HepG2 (cell line): ENCODE measurements around the gene TSSK6. TPM values are rescaled to one million over a fixed set of nuclear protein-coding genes. Genes with fewer than 3 reads are reported as not detected.

Experiments
- ATAC-seq: fragments of 200-7000 bp; cut with Tn5 transposase; 3 replicates; pipeline ENCODE4 v1.9.1; 2020; ENCODE audit warnings: mild to moderate bottlenecking, moderate library complexity
- BruUV-seq: library from RNA; stranded (reverse); fragments of 400-500 nt; replicated peaks from 2 replicates; lab custom pipeline; 2021; lab: Mats Ljungman, UMichigan
- CTCF ChIA-PET: fragments of 300-600 bp; formaldehyde crosslinking; extraction: SDS; loops from one replicate; lab custom pipeline; 2021; ENCODE audit warnings: low total read pairs, inconsistent platforms, low intra/inter-chr PET ratio; lab: Yijun Ruan, JAX
- POLR2A ChIA-PET: fragments of 350-600 bp; sonication (Branson Sonifier 250); formaldehyde crosslinking; loops from one replicate; lab custom pipeline; 2020; ENCODE audit warnings: antibody characterized with exemption, inconsistent platforms; lab: Yijun Ruan, JAX
- DNase-seq: peaks from one replicate; pipeline ENCODE4 v3.0.0-alpha.2; 2015; ENCODE audit warnings: low spot score
- FAIRE-seq: peaks from 3 replicates; lab custom pipeline; 2011; peaks lifted over from hg19 to GRCh38; lab: Jason Lieb, UNC
- H2AFZ ChIP-seq: one replicate; pipeline ENCODE4 v1.6.1; 2011; ENCODE audit warnings: low read length, inconsistent platforms
- H3K27ac ChIP-seq: fragments of 300-600 bp; 3 replicates; pipeline ENCODE4 v1.8.0; 2011; ENCODE audit warnings: mixed run types, mild to moderate bottlenecking, mixed read lengths, low read length, inconsistent platforms; ENCODE audit not compliant: insufficient read depth; ENCODE audit errors: extremely low read length
- H3K27me3 ChIP-seq, 2 experiments: fragments of 200-600 bp in 1 of 2; 2 replicates in 1 of 2; 3 replicates in 1 of 2; pipeline versions ENCODE4 v1.6.0 to v1.8.0; 2011; ENCODE audit warnings: low read length in 2 of 2, mild to moderate bottlenecking in 2 of 2, moderate library complexity in 2 of 2, inconsistent platforms in 1 of 2; ENCODE audit not compliant: insufficient read depth in 2 of 2, control insufficient read depth in 1 of 2
- H3K36me3 ChIP-seq, 2 experiments: fragments of 200-600 bp in 1 of 2; replicated peaks in 1 of 2; 2 replicates in 1 of 2; 3 replicates in 1 of 2; pipeline versions ENCODE4 v1.5.1 to v1.8.0; 2011; ENCODE audit warnings: low read length in 2 of 2, inconsistent platforms in 1 of 2; ENCODE audit not compliant: insufficient read depth in 2 of 2, control insufficient read depth in 1 of 2
- H3K4me1 ChIP-seq: 2 replicates; pipeline ENCODE4 v1.5.1; 2012; ENCODE audit warnings: low read length, inconsistent platforms; ENCODE audit not compliant: insufficient read depth
- H3K4me2 ChIP-seq: 2 replicates; pipeline ENCODE4 v1.6.0; 2011; ENCODE audit warnings: low read depth, low read length, inconsistent platforms
- H3K4me3 ChIP-seq, 3 experiments: fragments of 200-600 bp in 1 of 3; sonication (generic), shearing (Covaris generic) in 1 of 3; replicated peaks in 1 of 3; 2 replicates each; pipeline ENCODE4 v1.5.1; 2011 to 2016; ENCODE audit warnings: low read length in 3 of 3, inconsistent platforms in 2 of 3, low read depth in 2 of 3, mild to moderate bottlenecking in 2 of 3, control low read depth in 1 of 3, mixed read lengths in 1 of 3; ENCODE audit not compliant: insufficient read depth in 1 of 3
- H3K79me2 ChIP-seq: one replicate; pipeline ENCODE4 v1.6.1; 2011; ENCODE audit warnings: low read length, inconsistent platforms; ENCODE audit not compliant: insufficient read depth
- H3K9ac ChIP-seq: 2 replicates; pipeline ENCODE4 v1.6.0; 2011; ENCODE audit warnings: mild to moderate bottlenecking, low read depth, low read length, inconsistent platforms; ENCODE audit not compliant: insufficient read depth
- H3K9me3 ChIP-seq: 2 replicates; pipeline ENCODE4 v1.5.1; 2012; ENCODE audit warnings: mild to moderate bottlenecking, low read length
- H4K20me1 ChIP-seq: 2 replicates; pipeline ENCODE4 v1.6.0; 2011; ENCODE audit warnings: inconsistent platforms, mild to moderate bottlenecking, low read length, moderate library complexity; ENCODE audit not compliant: insufficient read depth
- CCAR2 ChIP-seq: fragments of 200-400 bp; formaldehyde crosslinking; optimal IDR thresholded peaks from 2 replicates; pipeline ENCODE3; 2018; ENCODE audit warnings: low read depth, mild to moderate bottlenecking, low read length, moderate library complexity
- ELF1 ChIP-seq: sonication (generic); formaldehyde crosslinking; IDR thresholded peaks from 2 replicates; pipeline ENCODE4 v1.4.0; 2020; ENCODE audit warnings: missing genetic modification reagents
- HNF4G ChIP-seq, 2 experiments: sonication (generic) in 1 of 2; formaldehyde crosslinking in 1 of 2; IDR thresholded peaks; 2 replicates each; pipeline versions ENCODE4 v1.4.0 to v1.6.1; 2011 to 2020; ENCODE audit warnings: borderline replicate concordance in 2 of 2, low read depth in 2 of 2, mild to moderate bottlenecking in 2 of 2, low read length in 1 of 2, missing genetic modification reagents in 1 of 2, moderate library complexity in 1 of 2
- ISX ChIP-seq: sonication (generic); formaldehyde crosslinking; conservative IDR thresholded peaks from 2 replicates; pipeline ENCODE4 v1.5.0; 2020; ENCODE audit warnings: missing genetic modification reagents
- MAFF ChIP-seq: IDR thresholded peaks from 2 replicates; pipeline ENCODE4 v1.6.1; 2011; ENCODE audit warnings: low read depth, low read length, improper control_type of control experiment
- MAFK ChIP-seq, 2 experiments: IDR thresholded peaks in 1 of 2; conservative IDR thresholded peaks in 1 of 2; 2 replicates each; pipeline ENCODE4 v1.6.1; 2011; ENCODE audit warnings: improper control_type of control experiment in 2 of 2, low read length in 2 of 2
- MAZ ChIP-seq, 2 experiments: sonication (generic) in 1 of 2; formaldehyde crosslinking in 1 of 2; IDR thresholded peaks; 2 replicates each; pipeline versions ENCODE4 v1.5.0 to v1.6.1; 2012 to 2020; ENCODE audit warnings: low read depth in 2 of 2, mild to moderate bottlenecking in 2 of 2, borderline replicate concordance in 1 of 2, improper control_type of control experiment in 1 of 2, low read length in 1 of 2, missing genetic modification reagents in 1 of 2, moderate library complexity in 1 of 2
- NR1H2 ChIP-seq: sonication (generic); formaldehyde crosslinking; IDR thresholded peaks from 2 replicates; pipeline ENCODE4 v1.8.1; 2022; ENCODE audit warnings: low read depth, missing genetic modification reagents, borderline replicate concordance
- U2AF1 ChIP-seq: fragments of 200-400 bp; formaldehyde crosslinking; optimal IDR thresholded peaks from 2 replicates; pipeline ENCODE3; 2017; ENCODE audit warnings: mild to moderate bottlenecking, low read depth, low read length
- ZNF136 ChIP-seq: sonication (generic); formaldehyde crosslinking; IDR thresholded peaks from 2 replicates; pipeline ENCODE4 v1.8.1; 2022; ENCODE audit warnings: low read depth, mild to moderate bottlenecking, moderate library complexity, missing genetic modification reagents
- ZNF18 ChIP-seq: sonication (generic); formaldehyde crosslinking; IDR thresholded peaks from 2 replicates; pipeline ENCODE4 v1.8.0; 2022; ENCODE audit warnings: mild to moderate bottlenecking, missing genetic modification reagents; ENCODE audit not compliant: insufficient replicate concordance
- ZNF260 ChIP-seq: sonication (generic); formaldehyde crosslinking; IDR thresholded peaks from 2 replicates; pipeline ENCODE4 v1.4.0; 2020; ENCODE audit warnings: missing genetic modification reagents, low read depth, mild to moderate bottlenecking, borderline replicate concordance
- ZNF326 ChIP-seq: sonication (generic); formaldehyde crosslinking; IDR thresholded peaks from 2 replicates; pipeline ENCODE4 v1.4.0; 2020; ENCODE audit warnings: missing genetic modification reagents, borderline replicate concordance
- ZNF34 ChIP-seq: sonication (generic); formaldehyde crosslinking; IDR thresholded peaks from 2 replicates; pipeline ENCODE4 v1.4.0; 2020; ENCODE audit warnings: mild to moderate bottlenecking, missing genetic modification reagents, borderline replicate concordance
- ZNF652 ChIP-seq: IDR thresholded peaks from 2 replicates; pipeline ENCODE4 v1.6.1; 2016; ENCODE audit warnings: low read depth, borderline replicate concordance
- ZNF883 ChIP-seq: sonication (generic); formaldehyde crosslinking; IDR thresholded peaks from 2 replicates; pipeline ENCODE4 v1.5.1; 2020; ENCODE audit warnings: mild to moderate bottlenecking, missing genetic modification reagents; ENCODE audit errors: not compliant biosample characterization
- WGBS: methylation state at CpG from one replicate; pipeline ENCODE4 v1.1.6; 2017; ENCODE audit warnings: low lambda C conversion rate; 5-methylcytosine and 5-hydroxymethylcytosine counted together
- in situ Hi-C: cut with HindIII; loops from 2 replicates; pipeline ENCODE4 v1.10.0; 2017; ENCODE audit warnings: low pct_unique_long_range_greater_than_20kb; ENCODE audit not compliant: extremely low pct_ligation_motif_present
- intact Hi-C: fragments of 100-400 bp; cut with micrococcal nuclease; formaldehyde crosslinking; loops from one replicate; pipeline ENCODE4 v1.10.0; 2022; ENCODE audit not compliant: unreplicated experiment
- polyA plus RNA-seq, 8 experiments: library from polyadenylated mRNA; depleted of rRNA in 3 of 8; stranded (reverse) in 7 of 8; unstranded in 1 of 8; fragments of >200 nt; fragmentation: Illumina TruSeq in 4 of 8; extraction: Trizol in 4 of 8; gene quantifications; 2 replicates each; pipeline versions ENCODE4 v1.2.1 to v1.2.3, GENCODE V29; 2011 to 2016; ENCODE audit warnings: low read depth in 4 of 8, missing spikeins in 1 of 8, mixed read lengths in 1 of 8; ENCODE audit not compliant: insufficient read depth in 1 of 8
- total RNA-seq, 5 experiments: library from RNA; depleted of rRNA; stranded (reverse); fragments of >200 nt; fragmentation: Illumina TruSeq; extraction: Trizol; gene quantifications; 2 replicates each; pipeline ENCODE4 v1.2.3, GENCODE V29; 2016; ENCODE audit warnings: low read depth in 1 of 5
- TF ChIP-seq, protein P1 (sequence below): sonication (generic); formaldehyde crosslinking; IDR thresholded peaks from 2 replicates; pipeline ENCODE4 v1.5.0; 2020; ENCODE audit warnings: missing genetic modification reagents
- TF ChIP-seq, protein P2 (sequence below): sonication (generic); formaldehyde crosslinking; IDR thresholded peaks from 2 replicates; pipeline ENCODE4 v1.5.0; 2020; ENCODE audit warnings: missing genetic modification reagents

Gene TSSK6
- total and polyA plus RNA-seq, 2 of the 13 experiments (the other 11 are each of a cell fraction or from before 2014, with no cell fraction given), result 0.71 to 1.2 TPM

DNA sequence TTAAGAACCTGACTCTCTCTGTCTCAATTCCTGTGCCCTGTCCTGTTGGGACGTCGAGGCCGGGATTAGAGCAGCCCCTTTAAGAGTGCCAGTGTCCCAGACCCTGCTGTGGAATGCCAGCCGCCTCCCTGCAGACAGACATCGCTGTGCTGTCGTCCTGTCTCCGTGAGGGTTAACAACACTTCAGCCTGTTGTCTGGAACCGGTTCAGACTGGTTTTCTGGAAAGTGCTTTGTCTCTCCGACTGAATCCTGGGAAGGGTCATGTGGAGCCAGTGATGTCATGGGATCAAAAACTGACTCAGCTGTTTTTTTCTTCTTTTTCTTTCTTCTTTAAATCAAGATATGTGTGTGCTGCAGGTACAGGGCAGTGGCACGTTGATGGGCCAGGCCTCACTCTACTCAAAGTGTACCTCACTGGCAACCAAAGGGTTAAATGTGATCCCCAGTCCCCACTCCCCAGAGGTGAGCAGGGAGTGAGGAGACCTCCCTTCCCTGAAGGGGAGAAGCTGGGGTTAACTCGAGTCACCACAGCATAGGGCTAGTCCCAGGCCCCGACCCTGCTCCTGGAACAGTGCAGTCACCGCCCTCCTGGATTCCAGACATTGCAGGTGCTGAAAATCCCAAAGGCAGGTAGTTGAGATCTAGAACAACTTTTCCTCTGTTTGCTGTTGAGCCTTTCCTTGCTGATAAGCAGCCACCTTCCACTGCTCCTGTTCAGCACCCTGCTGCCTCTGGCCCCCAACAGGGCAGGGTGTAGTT is 50.8 kb downstream of the TSSK6 start:
- ATAC-seq (no peak), DNase-seq (no peak), FAIRE-seq (no peak)
- no peaks in the 10 kb centered on the region for H3K27me3 ChIP-seq
- intact Hi-C loops, result no loop called here
- H3K9me3 ChIP-seq, result peaks cover 15% of the 10 kb centered on the region
- H3K4me2 ChIP-seq, result no peak overlapping the region
- H3K9ac ChIP-seq, result no peak overlapping the region
- H4K20me1 ChIP-seq, result peaks cover 39% of the 10 kb centered on the region; the same call in 1 of the 2 replicates
- CTCF ChIA-PET, result no interaction called here
- H3K4me3 ChIP-seq, result no peak overlapping the region
- POLR2A ChIA-PET, result no interaction called here
- H3K27ac ChIP-seq, result no peak overlapping the region
- H3K4me1 ChIP-seq, result peaks cover 30% of the 10 kb centered on the region
- H3K79me2 ChIP-seq, result peaks cover 51% of the 10 kb centered on the region
- peaks cover 27 to 43% of the 10 kb centered on the region in 2 experiments for H3K36me3 ChIP-seq
- in situ Hi-C loops, result no loop called here
- WGBS, result 85% methylated on average over 10 of the region's 13 CpGs
- BruUV-seq, result no TSS peak
- no peak overlapping the region for H2AFZ ChIP-seq
- TF ChIP-seq ZNF652 (CRISPR knock-in tag), result peak; percentile 81
- TF ChIP-seq, protein P1, sequence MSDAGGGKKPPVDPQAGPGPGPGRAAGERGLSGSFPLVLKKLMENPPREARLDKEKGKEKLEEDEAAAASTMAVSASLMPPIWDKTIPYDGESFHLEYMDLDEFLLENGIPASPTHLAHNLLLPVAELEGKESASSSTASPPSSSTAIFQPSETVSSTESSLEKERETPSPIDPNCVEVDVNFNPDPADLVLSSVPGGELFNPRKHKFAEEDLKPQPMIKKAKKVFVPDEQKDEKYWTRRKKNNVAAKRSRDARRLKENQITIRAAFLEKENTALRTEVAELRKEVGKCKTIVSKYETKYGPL (CRISPR knock-in tag), result no peak
- TF ChIP-seq CCAR2, result no peak
- TF ChIP-seq MAFF, result peak; percentile 62
- no peak for TF ChIP-seq NR1H2 (CRISPR knock-in tag)
- no peak for TF ChIP-seq ZNF260
- no peak for TF ChIP-seq MAZ (IDR thresholded peaks at IDR 0.05; ENCODE audit: borderline replicate concordance, low read depth, low read length)
- TF ChIP-seq MAZ (CRISPR knock-in tag; IDR thresholded peaks at IDR 0.05; ENCODE audit: low read depth), result no peak
- TF ChIP-seq ZNF18 (CRISPR knock-in tag), result no peak
- TF ChIP-seq MAFK (conservative IDR thresholded peaks at IDR 0.05 in 1 of 2, IDR thresholded peaks at IDR 0.05 in 1 of 2; ENCODE audit: low read length in 2 of 2), result peak; percentile 62 to 80
- no peak for TF ChIP-seq ZNF326 (CRISPR knock-in tag)
- TF ChIP-seq ZNF34 (CRISPR knock-in tag), result no peak
- TF ChIP-seq ISX (CRISPR knock-in tag), result no peak
- no peak for TF ChIP-seq ELF1 (CRISPR knock-in tag)
- TF ChIP-seq, protein P2, sequence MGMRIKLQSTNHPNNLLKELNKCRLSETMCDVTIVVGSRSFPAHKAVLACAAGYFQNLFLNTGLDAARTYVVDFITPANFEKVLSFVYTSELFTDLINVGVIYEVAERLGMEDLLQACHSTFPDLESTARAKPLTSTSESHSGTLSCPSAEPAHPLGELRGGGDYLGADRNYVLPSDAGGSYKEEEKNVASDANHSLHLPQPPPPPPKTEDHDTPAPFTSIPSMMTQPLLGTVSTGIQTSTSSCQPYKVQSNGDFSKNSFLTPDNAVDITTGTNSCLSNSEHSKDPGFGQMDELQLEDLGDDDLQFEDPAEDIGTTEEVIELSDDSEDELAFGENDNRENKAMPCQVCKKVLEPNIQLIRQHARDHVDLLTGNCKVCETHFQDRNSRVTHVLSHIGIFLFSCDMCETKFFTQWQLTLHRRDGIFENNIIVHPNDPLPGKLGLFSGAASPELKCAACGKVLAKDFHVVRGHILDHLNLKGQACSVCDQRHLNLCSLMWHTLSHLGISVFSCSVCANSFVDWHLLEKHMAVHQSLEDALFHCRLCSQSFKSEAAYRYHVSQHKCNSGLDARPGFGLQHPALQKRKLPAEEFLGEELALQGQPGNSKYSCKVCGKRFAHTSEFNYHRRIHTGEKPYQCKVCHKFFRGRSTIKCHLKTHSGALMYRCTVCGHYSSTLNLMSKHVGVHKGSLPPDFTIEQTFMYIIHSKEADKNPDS, result no peak
- no peak for TF ChIP-seq ZNF883 (CRISPR knock-in tag)
- no peak for TF ChIP-seq U2AF1
- no peak for TF ChIP-seq HNF4G (IDR thresholded peaks at IDR 0.05; ENCODE audit: borderline replicate concordance, low read depth, low read length)
- TF ChIP-seq HNF4G (CRISPR knock-in tag; IDR thresholded peaks at IDR 0.05; ENCODE audit: borderline replicate concordance, low read depth), result no peak
- no peak for TF ChIP-seq ZNF136 (CRISPR knock-in tag)
